HG03442 (cell line): ENCODE results near the gene DIP2B.

Source experiments
- ATAC-seq: cut with Tn5 transposase; IDR thresholded peaks from one replicate; pipeline ENCODE4 v1.9.1; 2021; ENCODE audit warnings: mild to moderate bottlenecking, moderate library complexity; ENCODE audit not compliant: unreplicated experiment

Gene DIP2B

GRCh38 chr12:50718760-50719159 is 214.0 kb downstream of the DIP2B start:
- no peak for ATAC-seq

- ATAC-seq = no peak
Observed at GRCh38 chr12:50720085-50720484, 215.3 kb downstream of the DIP2B start.

GRCh38 chr12:50720501-50720900 is 215.7 kb downstream of the DIP2B start:
- ATAC-seq = no peak

GRCh38 chr12:50723865-50724264 is 219.1 kb downstream of the DIP2B start:
- ATAC-seq = no peak

- no peak for ATAC-seq
Observed at GRCh38 chr12:50725011-50725942, 220.5 kb downstream of the DIP2B start.

GRCh38 chr12:50727466-50727865 is 222.7 kb downstream of the DIP2B start:
- no peak for ATAC-seq

- ATAC-seq = no peak
Observed at GRCh38 chr12:50728417-50728816, 223.6 kb downstream of the DIP2B start.

GRCh38 chr12:50728841-50729240 is 224.1 kb downstream of the DIP2B start:
- no peak for ATAC-seq

GRCh38 chr12:50732591-50732990 is 227.8 kb downstream of the DIP2B start:
- no peak for ATAC-seq

- ATAC-seq = no peak
Observed at GRCh38 chr12:50733706-50734105, 228.9 kb downstream of the DIP2B start.

- no peak for ATAC-seq
Observed at GRCh38 chr12:50734409-50735263, 229.9 kb downstream of the DIP2B start.

- no peak for ATAC-seq
Observed at GRCh38 chr12:50739611-50740010, 234.8 kb downstream of the DIP2B start.

GRCh38 chr12:50740307-50740706 is 235.5 kb downstream of the DIP2B start:
- no peak for ATAC-seq

- no peak for ATAC-seq
Observed at GRCh38 chr12:50742776-50743175, 238.0 kb downstream of the DIP2B start.

GRCh38 chr12:50745861-50746260 is 241.1 kb downstream of the DIP2B start:
- no peak for ATAC-seq

GRCh38 chr12:50746431-50746830 is 241.6 kb downstream of the DIP2B start:
- no peak for ATAC-seq

GRCh38 chr12:50747817-50748216 is 243.0 kb downstream of the DIP2B start:
- no peak for ATAC-seq

- no peak for ATAC-seq
Observed at GRCh38 chr12:50749459-50749882, 244.7 kb downstream of the DIP2B start.

- ATAC-seq = no peak
Observed at GRCh38 chr12:50750366-50750765, 245.6 kb downstream of the DIP2B start.

GRCh38 chr12:50751948-50752721 is 247.3 kb downstream of the DIP2B start:
- ATAC-seq = no peak

- no peak for ATAC-seq
Observed at GRCh38 chr12:50753232-50753769, 248.5 kb downstream of the DIP2B start.
